Pancreas (tissue), 10 donors: ENCODE results near the gene ID4. TPM values are rescaled to one million over a fixed set of nuclear protein-coding genes. Genes with fewer than 3 reads are reported as not detected.

Experiments
- ATAC-seq, 4 donors: fragments of 200-7000 bp; cut with Tn5 transposase; one replicate each; pipeline versions ENCODE4 v1.8.0 to v1.9.1; 2020; ENCODE audit warnings: mild to moderate bottlenecking in 4 of 4, moderate library complexity in 4 of 4
- DNase-seq, 6 donors: peaks; one replicate each; pipeline ENCODE4 v3.0.0-alpha.2; 2020
- FAIRE-seq: peaks from 2 replicates; lab custom pipeline; 2012; peaks lifted over from hg19 to GRCh38; lab: Jason Lieb, UNC
- H3K27ac ChIP-seq, 4 donors: fragments of 200-600 bp; sonication (generic); 1 replicate in 3 of 4; 2 replicates in 1 of 4; pipeline versions ENCODE4 v1.5.0 to v1.8.0; 2020
- H3K27me3 ChIP-seq, 4 donors: fragments of 200-600 bp; one replicate each; pipeline ENCODE4 v1.8.0; 2021
- H3K36me3 ChIP-seq, 3 donors: fragments of 200-600 bp; sonication (generic) in 1 of 3; one replicate each; pipeline versions ENCODE4 v1.5.0 to v1.8.0; 2020 to 2021
- H3K4me1 ChIP-seq, 3 donors: fragments of 200-600 bp; one replicate each; pipeline ENCODE4 v1.8.0; 2021
- H3K4me3 ChIP-seq, 4 donors: fragments of 200-600 bp; sonication (generic) in 2 of 4; one replicate each; pipeline versions ENCODE4 v1.5.0 to v1.8.0; 2020 to 2021
- H3K9me3 ChIP-seq, 4 donors: fragments of 200-600 bp; one replicate each; pipeline ENCODE4 v1.8.0; 2021
- WGBS, 2 donors: extraction: QIAGEN DNeasy Blood & Tissue Kit; methylation state at CpG; one replicate each; pipeline ENCODE4 v1.1.7; 2013; 5-methylcytosine and 5-hydroxymethylcytosine counted together
- intact Hi-C, 3 donors: fragments of 100-400 bp; cut with DNase I; formaldehyde crosslinking; loops; one replicate each; pipeline versions ENCODE4 v1.11.1 to v1.14.2; 2022
- polyA plus RNA-seq, 2 donors: library from polyadenylated mRNA; stranded (reverse); fragments of 200-250 nt; gene quantifications; one replicate each; pipeline ENCODE4 v1.2.3, GENCODE V29; 2013
- total RNA-seq, 6 donors: library from RNA; stranded (reverse); fragmentation: NEBNext Ultra II Directional in 4 of 6; extraction: Animal tissue kit (Norgen Biotek cat#: 25700) in 4 of 6; gene quantifications; one replicate each; pipeline versions ENCODE4 v1.2.1 to v1.2.4, GENCODE V29; 2021 to 2023
- TF ChIP-seq, protein P1 (sequence below), 4 donors: fragments of 200-600 bp; sonication (generic) in 3 of 4; IDR thresholded peaks; one replicate each; pipeline versions ENCODE4 v1.5.0 to v1.8.0; 2021; ENCODE audit warnings: antibody characterized with exemption in 4 of 4
- donor health status: healthy with polysubstance abuse.
- donor health status: DM: no; HTN: no; CAD: no; lungs with moderate emphysema.
- donor health status: DM: no; HTN: no; CAD: no.
- donor health status: control.
- donor health status: control.
- donor health status: Bipolar disorder and iron deficiency.
- donor health status: DM: yes; HTN: yes; CAD: no.
- donor health status: DM: no; HTN: no; CAD: no.
- donor health status: DM: no; HTN: no; CAD: no.
- donor health status: DM: yes; HTN: yes; CAD: no.

The ID4 gene
- total and polyA plus RNA-seq, 8 donors: 11.8 to 23.0 (median 16.8) TPM

DNA sequence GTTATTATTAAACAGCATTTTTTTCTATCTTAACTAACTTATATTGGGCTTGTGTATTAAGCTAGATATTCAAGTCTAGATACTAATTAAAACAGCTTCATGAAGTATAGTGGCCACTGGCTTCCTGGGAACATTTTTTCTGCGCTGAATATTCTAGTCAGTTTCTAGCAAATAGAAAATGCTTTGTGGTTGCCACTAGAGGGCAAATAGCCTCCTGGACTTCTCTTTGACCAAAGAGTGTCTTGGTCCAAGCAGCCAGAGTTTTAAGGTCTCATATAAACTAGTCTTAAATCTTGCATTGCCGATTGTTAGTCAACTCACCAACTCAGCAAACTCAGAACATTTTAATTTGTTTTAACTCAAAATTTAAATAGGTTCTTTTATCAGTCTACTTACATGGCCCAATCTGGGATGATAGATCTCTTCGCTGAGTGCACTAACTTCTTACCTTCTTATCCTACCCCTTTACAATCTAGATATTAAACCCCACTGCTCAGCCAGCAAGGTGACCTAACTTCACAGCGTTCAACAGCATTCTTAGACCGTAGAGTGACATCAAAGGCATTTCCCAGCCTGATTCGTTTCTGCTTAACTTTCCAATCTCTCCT lies 24.6 kb upstream of the ID4 start:
- WGBS, 2 donors: 43 to 44% methylated on average over 6 of the region's 6 CpGs
- intact Hi-C loops: no loop called here

DNA sequence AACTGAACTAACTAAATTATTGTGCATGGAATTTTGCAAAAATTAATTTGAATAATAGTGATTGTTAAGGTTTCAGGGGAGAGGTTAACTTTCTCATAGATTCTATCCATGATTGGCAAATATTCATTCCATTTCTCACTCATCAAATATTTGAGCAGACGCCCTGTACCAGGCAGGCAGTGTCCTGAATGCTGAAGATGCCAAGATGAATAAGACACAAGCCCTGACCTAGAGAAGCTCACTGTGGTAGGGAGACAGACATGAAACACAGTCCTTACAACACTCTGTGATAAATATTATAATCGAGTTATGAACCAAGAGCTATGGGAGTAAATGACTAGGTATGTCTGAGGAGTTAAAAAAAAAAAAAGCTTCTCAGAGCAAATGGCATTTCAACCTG lies 18.4 kb upstream of the ID4 start:
- Histone ChIP-seq H3K27me3 (no peaks in the 10 kb centered on the region), H3K27ac (no peak overlapping the region), H3K36me3 (no peaks in the 10 kb centered on the region), H3K9me3 (no peaks in the 10 kb centered on the region), H3K4me1 (no peaks in the 10 kb centered on the region), H3K4me3 (no peak overlapping the region)
- intact Hi-C loops: no loop called here
- no peak for FAIRE-seq
- no peak for ATAC-seq
- 48 to 80% methylated on average over 2 of the region's 2 CpGs for WGBS, 2 donors
- TF ChIP-seq, protein P1, sequence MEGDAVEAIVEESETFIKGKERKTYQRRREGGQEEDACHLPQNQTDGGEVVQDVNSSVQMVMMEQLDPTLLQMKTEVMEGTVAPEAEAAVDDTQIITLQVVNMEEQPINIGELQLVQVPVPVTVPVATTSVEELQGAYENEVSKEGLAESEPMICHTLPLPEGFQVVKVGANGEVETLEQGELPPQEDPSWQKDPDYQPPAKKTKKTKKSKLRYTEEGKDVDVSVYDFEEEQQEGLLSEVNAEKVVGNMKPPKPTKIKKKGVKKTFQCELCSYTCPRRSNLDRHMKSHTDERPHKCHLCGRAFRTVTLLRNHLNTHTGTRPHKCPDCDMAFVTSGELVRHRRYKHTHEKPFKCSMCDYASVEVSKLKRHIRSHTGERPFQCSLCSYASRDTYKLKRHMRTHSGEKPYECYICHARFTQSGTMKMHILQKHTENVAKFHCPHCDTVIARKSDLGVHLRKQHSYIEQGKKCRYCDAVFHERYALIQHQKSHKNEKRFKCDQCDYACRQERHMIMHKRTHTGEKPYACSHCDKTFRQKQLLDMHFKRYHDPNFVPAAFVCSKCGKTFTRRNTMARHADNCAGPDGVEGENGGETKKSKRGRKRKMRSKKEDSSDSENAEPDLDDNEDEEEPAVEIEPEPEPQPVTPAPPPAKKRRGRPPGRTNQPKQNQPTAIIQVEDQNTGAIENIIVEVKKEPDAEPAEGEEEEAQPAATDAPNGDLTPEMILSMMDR (IDR thresholded peaks at IDR 0.05): no peak
- no peak for DNase-seq

More for the DNA sequence above, 24.6 kb upstream of the ID4 start:
- ATAC-seq: peak; percentile 67 to 90 (median 85)
- TF ChIP-seq, protein P1 (IDR thresholded peaks at IDR 0.05): peak in 3 of 4 donors; percentile 43 to 59 (median 51)
- DNase-seq: no peak
- H3K36me3 ChIP-seq: no peaks in the 10 kb centered on the region
- no peaks in the 10 kb centered on the region for H3K9me3 ChIP-seq
- H3K4me1 ChIP-seq: no peaks in the 10 kb centered on the region
- H3K27me3 ChIP-seq: peaks cover 0 to 15% (median 0%) of the 10 kb centered on the region in 4 donors
- peak; percentile 75 for FAIRE-seq
- no peak overlapping the region for H3K4me3 ChIP-seq
- no peak overlapping the region for H3K27ac ChIP-seq

DNA sequence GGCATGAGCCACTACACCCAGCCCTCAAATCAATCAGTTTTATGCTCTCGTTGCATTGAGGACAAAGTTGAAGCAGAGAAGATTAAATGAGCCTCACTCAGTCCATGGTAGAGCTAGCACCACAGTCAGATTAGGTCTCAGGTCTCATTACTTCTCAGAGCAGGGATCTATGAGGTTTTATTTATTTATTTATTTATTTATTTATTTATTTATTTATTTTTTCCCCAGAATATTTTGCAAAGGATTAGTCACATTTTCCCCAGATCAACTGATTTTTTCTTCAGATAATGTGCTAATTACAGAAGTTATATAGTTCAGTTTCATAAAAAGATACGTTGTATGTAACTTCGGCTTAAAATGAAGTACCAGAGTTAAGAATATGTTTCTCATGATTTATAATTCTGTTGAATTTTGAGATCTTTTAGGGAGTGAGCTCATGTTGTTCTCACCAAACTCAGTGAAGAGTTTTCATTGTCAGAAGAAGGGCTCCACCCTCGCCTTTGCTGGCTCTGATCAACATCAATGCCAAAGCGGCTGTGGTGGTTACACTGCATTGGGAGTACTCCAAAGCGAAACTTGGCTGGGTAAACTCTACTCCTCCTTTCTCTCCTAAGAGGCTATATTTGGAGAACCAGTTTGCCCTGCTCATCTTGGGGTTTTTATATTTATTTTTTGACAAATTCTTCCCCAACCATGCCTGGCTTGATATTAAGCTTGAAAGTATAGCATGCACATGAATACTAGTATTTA lies 12.9 kb upstream of the ID4 start:
- DNase-seq: no peak
- 77 to 90% methylated on average over 6 of the region's 6 CpGs for WGBS, 2 donors
- no peaks in the 10 kb centered on the region for H3K36me3 ChIP-seq
- no peak for FAIRE-seq
- H3K27me3 ChIP-seq: no peaks in the 10 kb centered on the region
- no peak overlapping the region for H3K27ac ChIP-seq
- no peak for ATAC-seq
- H3K4me1 ChIP-seq: no peaks in the 10 kb centered on the region
- H3K9me3 ChIP-seq: no peaks in the 10 kb centered on the region
- intact Hi-C loops: no loop called here
- H3K4me3 ChIP-seq: no peak overlapping the region
- TF ChIP-seq, protein P1 (IDR thresholded peaks at IDR 0.05): no peak

DNA sequence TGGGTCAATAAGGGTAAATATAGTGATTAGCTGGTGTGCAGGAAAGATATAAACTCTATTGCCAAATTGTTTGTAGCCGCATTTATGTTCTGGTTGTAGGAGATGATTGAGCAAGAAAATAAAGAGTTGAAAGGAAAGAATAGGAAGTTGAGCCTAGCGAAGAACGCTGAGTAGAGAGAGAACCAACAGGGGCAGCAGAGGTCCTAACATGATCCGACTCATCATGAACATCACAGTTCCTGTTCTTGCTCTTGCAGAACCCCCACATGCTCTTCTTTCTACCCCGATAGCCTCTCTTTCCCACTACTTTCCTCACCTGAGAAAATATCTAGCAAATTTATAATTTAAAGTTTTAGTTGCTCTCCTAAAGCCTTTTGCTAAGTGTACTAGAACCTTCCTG lies 9.9 kb upstream of the ID4 start:
- DNase-seq (no peak), FAIRE-seq (no peak), ATAC-seq (no peak)
- Histone ChIP-seq H3K4me1 (no peaks in the 10 kb centered on the region), H3K27ac (no peak overlapping the region), H3K9me3 (no peaks in the 10 kb centered on the region), H3K4me3 (no peak overlapping the region), H3K27me3 (no peaks in the 10 kb centered on the region), H3K36me3 (no peaks in the 10 kb centered on the region)
- WGBS, 2 donors: 90 to 96% methylated on average over 5 of the region's 5 CpGs
- TF ChIP-seq, protein P1 (IDR thresholded peaks at IDR 0.05): no peak
- intact Hi-C loops: no loop called here

DNA sequence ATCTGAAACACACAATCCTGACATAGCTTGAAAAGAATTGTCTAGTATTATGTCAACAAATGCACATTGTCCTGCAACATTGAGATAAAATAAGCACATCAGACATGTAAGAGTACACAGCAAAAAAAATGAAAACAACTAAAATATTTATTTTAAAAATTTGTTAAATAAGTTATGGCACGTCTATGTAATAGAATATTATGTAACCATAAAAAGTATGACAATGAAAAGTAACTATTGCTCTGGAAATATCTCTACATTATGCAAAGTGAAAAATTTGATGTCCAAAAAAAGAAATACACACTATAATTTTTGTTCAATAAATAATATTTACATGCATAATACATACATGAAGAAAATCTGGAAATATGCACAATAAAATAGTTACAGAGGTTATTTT lies 9.3 kb upstream of the ID4 start:
- TF ChIP-seq, protein P1 (IDR thresholded peaks at IDR 0.05): no peak
- FAIRE-seq (peak; percentile 60), ATAC-seq (no peak), DNase-seq (no peak)
- H3K4me1 ChIP-seq: no peaks in the 10 kb centered on the region
- no peaks in the 10 kb centered on the region for H3K36me3 ChIP-seq
- no peak overlapping the region for H3K4me3 ChIP-seq
- H3K27ac ChIP-seq: no peak overlapping the region
- no peaks in the 10 kb centered on the region for H3K9me3 ChIP-seq
- 65 to 85% methylated on average over 1 of the region's 1 CpG for WGBS, 2 donors
- H3K27me3 ChIP-seq: no peaks in the 10 kb centered on the region
- intact Hi-C loops: no loop called here
